H1 (cell line): Measurements from ENCODE around the gene TBC1D2B. TPM values are rescaled to one million over a fixed set of nuclear protein-coding genes. Genes with fewer than 3 reads are reported as not detected.

ENCODE experiments used
- polyA plus RNA-seq, 7 experiments: library from polyadenylated mRNA; depleted of rRNA in 3 of 7; stranded (reverse) in 5 of 7; unstranded in 2 of 7; fragments of >200 nt in 5 of 7; fragments of 200-250 nt in 2 of 7; gene quantifications; 1 replicate in 5 of 7; 2 replicates in 1 of 7; 4 replicates in 1 of 7; pipeline versions ENCODE4 v1.2.1 to v1.2.3, GENCODE V29; 2011 to 2013; ENCODE audit warnings: missing spikeins in 2 of 7, mixed read lengths in 2 of 7
- total RNA-seq: library from RNA; stranded (reverse); fragmentation: NEBNext Ultra II Directional; extraction: Animal tissue kit (Norgen Biotek cat#: 25700); gene quantifications from 2 replicates; pipeline ENCODE4 v1.2.1, GENCODE V29; 2021
- TF ChIP-seq, protein P1 (sequence below): IDR thresholded peaks from 2 replicates; pipeline ENCODE4 v1.6.1; 2011; ENCODE audit warnings: low read length, improper control_type of control experiment

Gene TBC1D2B
- total and polyA plus RNA-seq, 2 of the 8 experiments (the other 6 are each of a cell fraction or from before 2014, with no cell fraction given): 11.9 to 19.5 TPM

DNA sequence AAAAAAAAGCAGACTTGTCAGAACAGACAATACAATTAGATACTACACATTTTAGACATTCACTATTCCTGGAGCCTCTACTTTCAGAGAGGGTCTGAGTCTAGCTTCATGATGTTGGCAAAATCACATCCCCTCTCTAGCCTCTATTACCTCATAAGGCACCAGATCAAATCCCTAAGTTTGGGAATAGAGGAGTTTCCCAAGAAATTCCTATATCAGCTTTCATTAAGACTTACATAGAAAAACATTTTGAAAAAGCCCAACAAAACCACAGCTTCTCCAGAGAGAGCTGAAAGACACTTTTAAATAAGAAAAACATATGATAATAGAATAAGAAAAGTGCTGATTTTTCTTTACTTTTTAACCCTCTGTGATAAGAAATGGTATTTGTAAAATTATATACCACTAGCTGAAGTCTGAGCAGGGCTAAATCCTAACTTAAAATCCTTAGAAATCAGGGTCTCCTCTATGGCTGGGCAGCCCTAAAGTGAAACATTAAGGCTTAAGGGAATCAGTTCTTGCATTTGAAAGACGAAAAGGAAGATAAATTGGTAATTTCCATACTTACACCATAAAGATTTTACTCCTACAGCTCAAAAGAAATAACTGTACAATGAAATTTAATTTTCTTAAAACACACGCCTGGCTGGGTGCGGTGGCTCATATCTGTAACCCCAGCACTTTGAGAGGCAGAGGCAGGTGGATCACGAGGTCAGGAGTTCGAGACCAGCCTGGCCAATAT lies 4.3 kb downstream of the TBC1D2B start (continued):
- TF ChIP-seq, protein P1, sequence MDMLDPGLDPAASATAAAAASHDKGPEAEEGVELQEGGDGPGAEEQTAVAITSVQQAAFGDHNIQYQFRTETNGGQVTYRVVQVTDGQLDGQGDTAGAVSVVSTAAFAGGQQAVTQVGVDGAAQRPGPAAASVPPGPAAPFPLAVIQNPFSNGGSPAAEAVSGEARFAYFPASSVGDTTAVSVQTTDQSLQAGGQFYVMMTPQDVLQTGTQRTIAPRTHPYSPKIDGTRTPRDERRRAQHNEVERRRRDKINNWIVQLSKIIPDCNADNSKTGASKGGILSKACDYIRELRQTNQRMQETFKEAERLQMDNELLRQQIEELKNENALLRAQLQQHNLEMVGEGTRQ: no peak
